ENCODE measurements around the gene DSCAML1.

DSCAML1 gene

GRCh38 chr11:117569911-117570310 is 227.1 kb downstream of the DSCAML1 start:
- TF ChIP-seq CTCF (IDR thresholded peaks at IDR 0.05; ENCODE audit: low read depth, low read length) = no peak
- no peak for DNase-seq (ENCODE audit: extremely low read depth, low read depth)

- no peak for TF ChIP-seq CTCF (IDR thresholded peaks at IDR 0.05; ENCODE audit: low read depth, low read length)
- DNase-seq (ENCODE audit: extremely low read depth, low read depth) = no peak
Observed at GRCh38 chr11:117565709-117566108, 231.3 kb downstream of the DSCAML1 start.

GRCh38 chr11:117564321-117564720 is 232.7 kb downstream of the DSCAML1 start:
- no peak for DNase-seq (ENCODE audit: extremely low read depth, low read depth)
- TF ChIP-seq CTCF (IDR thresholded peaks at IDR 0.05; ENCODE audit: low read depth, low read length) = no peak

- no peak for TF ChIP-seq CTCF (IDR thresholded peaks at IDR 0.05; ENCODE audit: low read depth, low read length)
- no peak for DNase-seq (ENCODE audit: extremely low read depth, low read depth)
Observed at GRCh38 chr11:117563556-117563955, 233.5 kb downstream of the DSCAML1 start.

- DNase-seq (ENCODE audit: extremely low read depth, low read depth) = no peak
- no peak for TF ChIP-seq CTCF (IDR thresholded peaks at IDR 0.05; ENCODE audit: low read depth, low read length)
Observed at GRCh38 chr11:117562136-117562535, 234.9 kb downstream of the DSCAML1 start.

- no peak for TF ChIP-seq CTCF (IDR thresholded peaks at IDR 0.05; ENCODE audit: low read depth, low read length)
- DNase-seq (ENCODE audit: extremely low read depth, low read depth) = no peak
Observed at GRCh38 chr11:117560780-117561530, 236.1 kb downstream of the DSCAML1 start.

GRCh38 chr11:117559698-117560097 is 237.3 kb downstream of the DSCAML1 start:
- no peak for DNase-seq (ENCODE audit: extremely low read depth, low read depth)
- no peak for TF ChIP-seq CTCF (IDR thresholded peaks at IDR 0.05; ENCODE audit: low read depth, low read length)
